Mesenchymal stem cell (in vitro differentiated cells and primary cell): ENCODE measurements around the gene CCDC47.

Experiments used
- DNase-seq: peaks from one replicate; pipeline ENCODE4 v3.0.0-alpha.2; 2013
- H2AFZ ChIP-seq: one replicate; pipeline ENCODE4 v1.6.1; 2013; ENCODE audit warnings: low read depth, mild to moderate bottlenecking, control low read depth, inconsistent platforms, low read length, moderate library complexity
- H2AK5ac ChIP-seq: 2 replicates; pipeline ENCODE4 v1.6.1; 2013; ENCODE audit warnings: low read length, moderate library complexity, mild to moderate bottlenecking, inconsistent platforms; ENCODE audit not compliant: severe bottlenecking
- H2BK120ac ChIP-seq: one replicate; pipeline ENCODE4 v1.6.1; 2013; ENCODE audit warnings: low read depth, mild to moderate bottlenecking, inconsistent platforms, low read length, moderate library complexity
- H2BK12ac ChIP-seq, 2 experiments: one replicate each; pipeline ENCODE4 v1.6.1; 2013; ENCODE audit warnings: inconsistent platforms in 2 of 2, low read length in 2 of 2, mild to moderate bottlenecking in 2 of 2, moderate library complexity in 2 of 2, control low read depth in 1 of 2
- H2BK15ac ChIP-seq: one replicate; pipeline ENCODE4 v1.6.1; 2013; ENCODE audit warnings: mild to moderate bottlenecking, low read depth, inconsistent platforms; ENCODE audit not compliant: poor library complexity, severe bottlenecking
- H2BK5ac ChIP-seq: 2 replicates; pipeline ENCODE4 v1.6.1; 2013; ENCODE audit warnings: low read depth, mild to moderate bottlenecking, low read length, control low read depth, inconsistent platforms; ENCODE audit not compliant: poor library complexity, severe bottlenecking
- H3K14ac ChIP-seq, 2 experiments: one replicate each; pipeline ENCODE4 v1.6.1; 2013; ENCODE audit warnings: inconsistent platforms in 2 of 2, low read length in 2 of 2, control low read depth in 1 of 2, mild to moderate bottlenecking in 1 of 2, moderate library complexity in 1 of 2
- H3K18ac ChIP-seq, 2 experiments: one replicate each; pipeline ENCODE4 v1.6.1; 2013; ENCODE audit warnings: inconsistent platforms in 2 of 2, low read length in 2 of 2, control low read depth in 1 of 2, low read depth in 1 of 2, mild to moderate bottlenecking in 1 of 2
- H3K23ac ChIP-seq, 2 experiments: one replicate each; pipeline ENCODE4 v1.6.1; 2013; ENCODE audit warnings: inconsistent platforms in 2 of 2, low read length in 2 of 2, mild to moderate bottlenecking in 2 of 2, moderate library complexity in 2 of 2, control low read depth in 1 of 2
- H3K27ac ChIP-seq: 2 replicates; pipeline ENCODE4 v1.5.1; 2013; ENCODE audit warnings: mild to moderate bottlenecking, moderate library complexity, low read length, control low read depth, inconsistent platforms; ENCODE audit not compliant: poor library complexity, severe bottlenecking
- H3K27me3 ChIP-seq, 2 experiments: 2 replicates each; pipeline versions ENCODE4 v1.6.1 to v1.7.0; 2013; ENCODE audit warnings: low read length in 2 of 2, mild to moderate bottlenecking in 2 of 2, moderate library complexity in 2 of 2, control low read depth in 1 of 2, inconsistent platforms in 1 of 2; ENCODE audit not compliant: control insufficient read depth in 1 of 2, insufficient read depth in 1 of 2
- H3K36me3 ChIP-seq, 2 experiments: 2 replicates each; pipeline versions ENCODE4 v1.6.1 to v1.7.0; 2013; ENCODE audit warnings: low read length in 2 of 2, control low read depth in 1 of 2, inconsistent platforms in 1 of 2, low read depth in 1 of 2, mild to moderate bottlenecking in 1 of 2; ENCODE audit not compliant: insufficient read depth in 2 of 2, control insufficient read depth in 1 of 2
- H3K4ac ChIP-seq, 2 experiments: one replicate each; pipeline ENCODE4 v1.6.1; 2013; ENCODE audit warnings: inconsistent platforms in 2 of 2, low read length in 2 of 2, mild to moderate bottlenecking in 2 of 2, moderate library complexity in 2 of 2, control low read depth in 1 of 2, low read depth in 1 of 2
- H3K4me1 ChIP-seq: 2 replicates; pipeline ENCODE4 v1.6.1; 2013; ENCODE audit warnings: low read depth, low read length, control low read depth; ENCODE audit not compliant: control insufficient read depth, insufficient read depth
- H3K4me2 ChIP-seq: 2 replicates; pipeline ENCODE4 v1.6.1; 2013; ENCODE audit warnings: low read length, mild to moderate bottlenecking, inconsistent platforms; ENCODE audit not compliant: poor library complexity, severe bottlenecking
- H3K4me3 ChIP-seq, 2 experiments: 2 replicates each; pipeline versions ENCODE4 v1.5.1 to v1.7.0; 2013; ENCODE audit warnings: low read length in 2 of 2, mild to moderate bottlenecking in 2 of 2, control low read depth in 1 of 2, low read depth in 1 of 2; ENCODE audit not compliant: insufficient read depth in 1 of 2
- H3K79me1 ChIP-seq: replicated peaks from 2 replicates; pipeline ENCODE4 v1.6.1; 2013; ENCODE audit warnings: mild to moderate bottlenecking, control low read depth, low read length, inconsistent platforms; ENCODE audit not compliant: poor library complexity, severe bottlenecking
- H3K9ac ChIP-seq: 2 replicates; pipeline ENCODE4 v1.7.0; 2013; ENCODE audit warnings: mild to moderate bottlenecking, low read length, moderate library complexity
- H3K9me3 ChIP-seq: 2 replicates; pipeline ENCODE4 v1.7.0; 2013; ENCODE audit warnings: mild to moderate bottlenecking, low read length; ENCODE audit not compliant: control insufficient read depth
- H4K8ac ChIP-seq: one replicate; pipeline ENCODE4 v1.6.1; 2013; ENCODE audit warnings: inconsistent platforms, mild to moderate bottlenecking, low read length, moderate library complexity
- H4K91ac ChIP-seq: one replicate; pipeline ENCODE4 v1.6.1; 2013; ENCODE audit warnings: mild to moderate bottlenecking, low read length, inconsistent platforms
- WGBS: methylation state at CpG from one replicate; pipeline ENCODE4 v1.1.7; 2013; ENCODE audit warnings: mixed read lengths; 5-methylcytosine and 5-hydroxymethylcytosine counted together

CCDC47 gene

GRCh38 chr17:63698886-63699637 lies 74.3 kb downstream of the CCDC47 start:
- H3K4me1 ChIP-seq, result peaks cover 42% of the 10 kb centered on the region
- 4% methylated on average over 31 of the region's 45 CpGs for WGBS
- no peak overlapping the region for H4K8ac ChIP-seq
- peaks cover 9% of the 10 kb centered on the region for H3K79me1 ChIP-seq
- H3K4me3 ChIP-seq, result peak overlapping the region; percentile 18 to 76
- peak overlapping the region; percentile 53 to 84 for H3K4ac ChIP-seq
- peak; percentile 68 for DNase-seq
- no peaks in the 10 kb centered on the region for H3K27me3 ChIP-seq
- H3K23ac ChIP-seq, result peak overlapping the region in 1 of 2 experiments; percentile 51
- peak overlapping the region; percentile 66 for H2BK5ac ChIP-seq
- H2BK15ac ChIP-seq, result peak overlapping the region; percentile 80
- H3K36me3 ChIP-seq, result peaks cover 26 to 59% of the 10 kb centered on the region in 2 experiments
- H3K4me2 ChIP-seq, result peak overlapping the region; percentile 80
- no peak overlapping the region for H3K9ac ChIP-seq
- no peak overlapping the region for H3K27ac ChIP-seq
- no peaks in the 10 kb centered on the region for H3K9me3 ChIP-seq
- peak overlapping the region; percentile 70 for H4K91ac ChIP-seq
- peak overlapping the region; percentile 64 to 91 for H3K18ac ChIP-seq
- no peak overlapping the region for H2AFZ ChIP-seq
- H2AK5ac ChIP-seq, result no peak overlapping the region
- H2BK120ac ChIP-seq, result peak overlapping the region; percentile 91
- H2BK12ac ChIP-seq, result no peak overlapping the region
- peak overlapping the region in 1 of 2 experiments; percentile 71 for H3K14ac ChIP-seq

GRCh38 chr17:63698381-63698885 lies 75.0 kb downstream of the CCDC47 start:
- H3K4me3 ChIP-seq, result peak overlapping the region in 1 of 2 experiments; percentile 76
- H3K18ac ChIP-seq, result peak overlapping the region; percentile 64 to 91
- peak overlapping the region in 1 of 2 experiments; percentile 52 for H2BK12ac ChIP-seq
- no peaks in the 10 kb centered on the region for H3K9me3 ChIP-seq
- peak overlapping the region in 1 of 2 experiments; percentile 44 for H3K4ac ChIP-seq
- H3K36me3 ChIP-seq, result peaks cover 27 to 59% of the 10 kb centered on the region in 2 experiments
- H3K27ac ChIP-seq, result no peak overlapping the region
- 59% methylated on average over 21 of the region's 24 CpGs for WGBS
- H4K91ac ChIP-seq, result peak overlapping the region; percentile 70
- no peak overlapping the region for H2AFZ ChIP-seq
- H2AK5ac ChIP-seq, result peak overlapping the region; percentile 13
- peaks cover 42% of the 10 kb centered on the region for H3K4me1 ChIP-seq
- H2BK120ac ChIP-seq, result peak overlapping the region; percentile 39
- DNase-seq, result no peak
- H3K9ac ChIP-seq, result no peak overlapping the region
- peak overlapping the region in 1 of 2 experiments; percentile 51 for H3K23ac ChIP-seq
- peak overlapping the region in 1 of 2 experiments; percentile 71 for H3K14ac ChIP-seq
- H2BK5ac ChIP-seq, result no peak overlapping the region
- H3K27me3 ChIP-seq, result no peaks in the 10 kb centered on the region
- peaks cover 9% of the 10 kb centered on the region for H3K79me1 ChIP-seq
- H4K8ac ChIP-seq, result peak overlapping the region; percentile 29
- no peak overlapping the region for H2BK15ac ChIP-seq
- peak overlapping the region; percentile 80 for H3K4me2 ChIP-seq

- H2BK12ac ChIP-seq, result no peak overlapping the region
- no peak overlapping the region for H2AFZ ChIP-seq
- no peak overlapping the region for H3K27ac ChIP-seq
- H3K4me3 ChIP-seq, result no peak overlapping the region
- no peaks in the 10 kb centered on the region for H3K27me3 ChIP-seq
- peaks cover 9% of the 10 kb centered on the region for H3K79me1 ChIP-seq
- peak overlapping the region; percentile 28 for H4K8ac ChIP-seq
- no peak overlapping the region for H3K9ac ChIP-seq
- no peaks in the 10 kb centered on the region for H3K9me3 ChIP-seq
- peaks cover 27 to 54% of the 10 kb centered on the region in 2 experiments for H3K36me3 ChIP-seq
- peak overlapping the region; percentile 21 for H2AK5ac ChIP-seq
- peaks cover 42% of the 10 kb centered on the region for H3K4me1 ChIP-seq
- no peak overlapping the region for H2BK120ac ChIP-seq
- peak overlapping the region in 1 of 2 experiments; percentile 18 for H3K14ac ChIP-seq
- H2BK15ac ChIP-seq, result no peak overlapping the region
- peak overlapping the region in 1 of 2 experiments; percentile 11 for H3K18ac ChIP-seq
- H3K4me2 ChIP-seq, result no peak overlapping the region
- H3K4ac ChIP-seq, result no peak overlapping the region
- DNase-seq, result peak; percentile 20
- no peak overlapping the region for H2BK5ac ChIP-seq
- H3K23ac ChIP-seq, result no peak overlapping the region
- no peak overlapping the region for H4K91ac ChIP-seq
- WGBS, result 88% methylated on average over 22 of the region's 22 CpGs
These were observed 75.8 kb downstream of the CCDC47 start for GRCh38 chr17:63697341-63698286.
